ENCODE measurements around the gene PNRC2.

GRCh38 chr1:23923592-23924499 is 35.8 kb upstream of the PNRC2 start:
- TF ChIP-seq POLR2A (IDR thresholded peaks at IDR 0.05), result no peak
- TF ChIP-seq, protein P1, sequence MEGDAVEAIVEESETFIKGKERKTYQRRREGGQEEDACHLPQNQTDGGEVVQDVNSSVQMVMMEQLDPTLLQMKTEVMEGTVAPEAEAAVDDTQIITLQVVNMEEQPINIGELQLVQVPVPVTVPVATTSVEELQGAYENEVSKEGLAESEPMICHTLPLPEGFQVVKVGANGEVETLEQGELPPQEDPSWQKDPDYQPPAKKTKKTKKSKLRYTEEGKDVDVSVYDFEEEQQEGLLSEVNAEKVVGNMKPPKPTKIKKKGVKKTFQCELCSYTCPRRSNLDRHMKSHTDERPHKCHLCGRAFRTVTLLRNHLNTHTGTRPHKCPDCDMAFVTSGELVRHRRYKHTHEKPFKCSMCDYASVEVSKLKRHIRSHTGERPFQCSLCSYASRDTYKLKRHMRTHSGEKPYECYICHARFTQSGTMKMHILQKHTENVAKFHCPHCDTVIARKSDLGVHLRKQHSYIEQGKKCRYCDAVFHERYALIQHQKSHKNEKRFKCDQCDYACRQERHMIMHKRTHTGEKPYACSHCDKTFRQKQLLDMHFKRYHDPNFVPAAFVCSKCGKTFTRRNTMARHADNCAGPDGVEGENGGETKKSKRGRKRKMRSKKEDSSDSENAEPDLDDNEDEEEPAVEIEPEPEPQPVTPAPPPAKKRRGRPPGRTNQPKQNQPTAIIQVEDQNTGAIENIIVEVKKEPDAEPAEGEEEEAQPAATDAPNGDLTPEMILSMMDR (IDR thresholded peaks at IDR 0.05), result no peak
- TF ChIP-seq POLR2AphosphoS5 (IDR thresholded peaks at IDR 0.05; ENCODE audit: insufficient read depth in 1 of 2, low read depth in 1 of 2), result no peak

Data from vagina (tissue), 2 donors.